Activated CD4-positive, alpha-beta T cell treated with anti-CD3 and anti-CD28 coated beads, Interleukin-2, Interleukin-4, amounts not matched to agents 100 ng/mL and 50 ng/mL, durations not matched to agents 16 hours and 8 hours (primary cell): ENCODE measurements around the gene ANKRD63.
A peak's percentile ranks its signal among the peaks of the same experiment; 100 is the strongest.

ENCODE experiments used
- DNase-seq: peaks from one replicate; pipeline ENCODE4 v3.0.0-alpha.2; 2020; ENCODE audit warnings: low spot score

The ANKRD63 gene

GRCh38 chr15:40295877-40296560 is 13.2 kb upstream of the ANKRD63 start:
- DNase-seq = no peak

GRCh38 chr15:40295297-40295696 is 12.4 kb upstream of the ANKRD63 start:
- DNase-seq = no peak

DNA sequence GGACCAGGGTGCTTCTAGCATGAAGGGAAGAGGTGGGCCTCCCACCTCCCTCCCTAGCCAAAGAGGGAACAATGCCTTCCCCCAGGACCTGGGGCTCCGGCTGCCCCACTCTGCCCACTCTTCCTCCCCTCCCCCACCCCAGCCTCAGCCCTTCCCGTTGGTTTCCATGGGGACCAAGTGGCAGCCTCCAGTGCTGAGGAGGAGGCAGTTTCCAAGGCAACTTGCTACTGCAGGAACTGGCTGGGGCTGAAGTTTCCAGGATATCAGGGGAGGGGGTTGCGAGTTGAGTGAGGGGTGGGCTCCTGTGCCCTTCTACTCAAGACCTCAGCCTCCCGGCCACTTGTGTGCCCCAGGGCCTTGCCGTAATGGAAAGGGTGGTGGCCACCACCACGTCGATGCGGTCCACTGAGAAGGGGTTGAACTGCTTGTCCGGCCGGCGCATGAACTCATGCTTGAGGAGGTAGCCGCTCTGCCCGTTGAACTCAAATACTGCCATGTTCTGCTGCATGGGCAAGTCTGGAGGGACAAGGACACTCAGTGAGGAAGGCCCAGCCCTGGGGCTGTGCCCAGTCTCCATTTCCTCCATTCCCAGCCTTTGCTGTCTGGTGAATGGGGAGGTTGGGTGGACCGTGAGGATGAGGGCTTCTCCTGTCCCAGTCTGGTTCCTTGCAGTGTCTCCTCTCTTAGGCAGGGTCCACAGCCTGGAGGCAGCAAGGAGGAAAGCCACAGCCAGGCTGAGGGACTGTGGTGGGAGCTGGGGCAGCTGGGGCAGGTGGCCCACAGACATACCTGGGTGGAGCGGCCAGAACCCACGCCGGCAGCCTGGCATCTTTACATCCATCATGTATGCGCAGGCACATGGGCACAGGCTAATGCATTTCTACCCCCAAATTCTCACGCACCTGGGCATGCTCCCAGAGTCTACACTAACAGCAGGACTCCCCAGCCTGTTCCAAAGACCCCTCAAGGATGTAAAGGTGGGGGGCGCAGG is 11.3 kb upstream of the ANKRD63 start:
- no peak for DNase-seq

GRCh38 chr15:40293006-40293405 is 10.1 kb upstream of the ANKRD63 start:
- no peak for DNase-seq

GRCh38 chr15:40292246-40292645 is 9.4 kb upstream of the ANKRD63 start:
- no peak for DNase-seq

DNA sequence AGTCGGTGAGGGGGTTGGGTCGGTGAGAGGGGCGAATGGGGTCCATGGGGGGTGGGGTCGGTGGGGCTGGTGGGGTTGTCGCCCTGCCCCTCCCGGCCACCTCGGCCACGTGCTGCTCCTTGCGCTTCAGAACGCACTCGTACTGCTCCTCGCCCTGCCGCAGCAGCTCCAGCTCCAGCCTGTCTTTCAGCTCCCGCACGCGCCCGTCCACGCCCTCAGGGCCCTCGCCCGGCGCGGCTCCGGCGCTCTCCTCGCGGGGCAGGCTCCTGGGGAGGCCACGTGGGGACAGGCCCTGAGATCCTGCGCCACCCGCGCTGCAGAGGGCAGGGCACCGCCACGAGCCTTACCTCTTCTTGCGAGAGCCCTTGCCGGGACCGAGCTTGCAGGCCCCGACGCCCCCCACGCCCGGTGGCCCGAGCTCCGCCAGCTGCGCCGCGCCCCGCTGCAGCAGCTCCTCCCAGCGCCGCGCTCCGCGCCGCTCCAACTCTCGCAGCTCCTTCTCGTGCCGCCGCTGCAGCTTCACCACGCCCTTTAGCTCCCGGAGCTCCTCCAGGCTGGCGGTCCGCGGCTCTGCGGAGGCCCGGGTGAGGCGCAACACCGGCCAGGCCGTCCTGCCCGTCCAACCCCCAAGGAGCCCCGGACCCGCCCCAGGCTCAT is 8.2 kb upstream of the ANKRD63 start:
- no peak for DNase-seq

GRCh38 chr15:40290545-40290917 is 7.7 kb upstream of the ANKRD63 start:
- no peak for DNase-seq

- no peak for DNase-seq
These were observed 6.4 kb upstream of the ANKRD63 start for GRCh38 chr15:40289140-40289775.

GRCh38 chr15:40287968-40288367 is 5.1 kb upstream of the ANKRD63 start:
- no peak for DNase-seq

DNA sequence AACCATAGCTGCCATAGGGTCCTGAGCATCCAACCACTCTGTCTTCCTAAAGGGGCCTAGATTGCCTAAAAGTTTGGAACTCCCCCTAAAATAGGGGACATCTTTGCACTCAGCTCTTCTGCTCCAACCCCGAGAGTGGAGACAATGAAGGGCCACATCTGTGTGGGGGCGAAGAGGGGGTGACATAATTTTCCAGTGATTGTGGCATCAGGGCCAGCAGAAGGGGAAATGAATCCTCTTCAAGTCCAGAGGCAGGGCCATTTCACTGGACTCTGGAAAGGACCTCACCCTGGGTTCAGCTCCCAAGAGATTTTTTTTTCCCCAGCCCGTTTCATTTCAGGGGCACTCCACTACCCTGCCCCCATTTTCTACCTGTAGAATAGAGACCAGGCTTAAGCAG is 4.6 kb upstream of the ANKRD63 start:
- no peak for DNase-seq

DNA sequence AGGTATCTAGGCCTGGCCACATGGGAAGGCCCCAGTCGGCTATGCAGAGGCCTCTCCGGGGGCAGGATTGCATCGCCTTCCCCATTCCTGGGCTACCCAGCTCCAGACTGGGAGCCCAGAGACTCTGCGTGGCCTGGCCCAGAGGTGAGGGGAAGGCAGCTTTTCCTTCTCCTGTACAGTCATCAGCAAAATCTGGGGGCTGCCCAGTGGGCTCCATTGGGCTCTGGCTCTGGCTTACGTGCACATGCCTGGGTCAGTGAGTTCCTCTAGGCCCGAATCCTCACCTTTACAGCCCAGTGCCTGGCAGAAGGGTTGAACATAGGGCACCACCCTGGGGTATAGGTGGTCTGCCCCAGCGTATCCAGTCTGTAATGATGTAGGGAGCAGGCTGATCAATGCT is 3.9 kb upstream of the ANKRD63 start:
- no peak for DNase-seq

GRCh38 chr15:40286061-40286532 is 3.2 kb upstream of the ANKRD63 start:
- DNase-seq = no peak

DNA sequence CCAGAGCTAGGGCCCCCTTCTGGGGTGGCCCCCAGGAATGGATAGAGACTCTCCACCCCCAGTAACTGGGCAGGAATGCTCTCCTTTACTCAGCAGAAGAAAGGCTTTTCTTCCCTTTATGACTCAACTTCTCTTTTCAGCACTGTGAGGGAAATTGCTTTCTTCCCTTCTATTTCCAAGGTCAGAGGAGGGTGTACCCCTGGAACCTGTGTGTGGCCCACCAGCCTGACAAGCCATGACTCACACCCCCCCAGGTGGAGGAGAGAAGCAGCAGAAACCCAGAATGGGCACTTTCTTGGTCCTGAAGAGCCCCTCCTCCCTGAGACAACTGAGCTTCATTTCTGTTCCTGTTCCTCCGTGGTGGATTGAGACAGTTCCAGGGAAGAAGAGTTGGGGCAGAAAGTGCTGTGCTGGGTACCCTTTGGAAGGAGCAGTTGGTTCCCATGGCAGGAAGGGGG is 2.7 kb upstream of the ANKRD63 start:
- no peak for DNase-seq

- no peak for DNase-seq
These were observed 2.3 kb upstream of the ANKRD63 start for GRCh38 chr15:40285151-40285550.

DNA sequence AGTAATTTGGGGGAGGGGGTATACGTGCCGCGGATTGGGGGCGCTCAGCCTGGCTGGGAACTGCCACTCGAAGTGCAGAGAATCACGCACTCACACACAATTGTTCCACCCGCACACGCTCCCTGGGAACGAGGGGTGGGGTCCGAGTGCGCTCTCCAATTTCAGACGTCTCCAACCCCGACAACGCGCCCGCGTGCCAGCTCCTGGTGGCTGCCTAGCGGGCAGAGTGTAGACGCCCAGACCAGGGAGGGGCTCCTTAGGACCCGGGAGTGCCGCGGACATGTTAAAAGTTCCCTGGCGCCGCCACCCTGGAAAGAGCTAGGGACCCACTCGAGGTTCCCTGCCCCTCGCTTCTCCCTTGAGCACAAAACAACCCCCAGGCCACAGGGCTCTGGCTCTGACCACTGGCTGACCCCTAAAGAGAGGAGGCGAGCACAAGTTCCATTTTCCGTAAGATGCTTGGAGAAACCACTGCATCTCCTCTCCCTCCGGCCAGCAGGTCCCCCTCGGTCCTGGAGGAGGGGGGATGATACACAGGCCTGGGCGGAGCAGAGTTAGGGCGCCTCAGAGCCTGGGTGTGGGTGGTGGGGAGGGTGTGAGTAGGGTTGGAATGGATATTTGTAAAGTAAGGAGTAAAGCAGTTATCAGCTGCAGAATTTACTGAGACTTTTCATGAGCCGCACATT is 894 bp upstream of the ANKRD63 start:
- DNase-seq = no peak

DNA sequence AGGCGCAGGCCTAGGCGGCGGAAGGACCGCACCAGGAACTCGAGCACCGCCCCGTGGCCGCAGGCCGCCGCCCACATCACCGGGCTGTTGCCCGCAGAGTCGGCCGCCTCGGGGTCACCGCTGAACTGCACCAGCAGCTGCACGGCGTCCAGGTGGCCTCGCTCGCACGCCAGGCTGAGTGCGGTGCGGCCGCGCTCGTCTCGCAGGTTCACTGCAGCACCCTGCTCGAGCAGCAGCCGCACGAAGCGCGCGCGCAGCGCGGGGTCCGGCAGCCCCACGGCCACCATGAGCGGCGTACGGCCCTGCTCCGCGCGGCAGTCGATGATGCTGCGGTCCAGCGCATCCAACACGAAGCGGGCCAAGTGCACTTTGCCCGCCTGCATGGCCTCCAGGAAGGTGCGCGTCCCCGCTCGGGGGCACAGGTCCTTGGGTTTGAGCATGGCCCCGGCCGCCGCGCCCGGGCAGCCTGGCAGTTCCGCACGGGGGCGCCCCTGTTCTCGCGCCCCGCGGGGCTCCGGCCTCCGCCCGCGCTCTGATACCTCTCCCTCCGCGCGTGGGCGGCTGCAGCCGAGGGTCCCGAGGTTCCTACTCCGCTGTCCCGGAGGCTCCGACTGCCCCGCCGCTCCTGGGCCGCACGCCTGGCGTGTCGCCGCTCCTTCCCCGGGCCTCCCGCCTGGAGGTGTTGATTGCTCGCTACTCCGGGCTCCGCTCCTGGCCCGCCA is 556 bp downstream of the ANKRD63 start:
- DNase-seq = peak; percentile 38

- no peak for DNase-seq
These were observed 1.1 kb downstream of the ANKRD63 start for GRCh38 chr15:40281801-40282146.

DNA sequence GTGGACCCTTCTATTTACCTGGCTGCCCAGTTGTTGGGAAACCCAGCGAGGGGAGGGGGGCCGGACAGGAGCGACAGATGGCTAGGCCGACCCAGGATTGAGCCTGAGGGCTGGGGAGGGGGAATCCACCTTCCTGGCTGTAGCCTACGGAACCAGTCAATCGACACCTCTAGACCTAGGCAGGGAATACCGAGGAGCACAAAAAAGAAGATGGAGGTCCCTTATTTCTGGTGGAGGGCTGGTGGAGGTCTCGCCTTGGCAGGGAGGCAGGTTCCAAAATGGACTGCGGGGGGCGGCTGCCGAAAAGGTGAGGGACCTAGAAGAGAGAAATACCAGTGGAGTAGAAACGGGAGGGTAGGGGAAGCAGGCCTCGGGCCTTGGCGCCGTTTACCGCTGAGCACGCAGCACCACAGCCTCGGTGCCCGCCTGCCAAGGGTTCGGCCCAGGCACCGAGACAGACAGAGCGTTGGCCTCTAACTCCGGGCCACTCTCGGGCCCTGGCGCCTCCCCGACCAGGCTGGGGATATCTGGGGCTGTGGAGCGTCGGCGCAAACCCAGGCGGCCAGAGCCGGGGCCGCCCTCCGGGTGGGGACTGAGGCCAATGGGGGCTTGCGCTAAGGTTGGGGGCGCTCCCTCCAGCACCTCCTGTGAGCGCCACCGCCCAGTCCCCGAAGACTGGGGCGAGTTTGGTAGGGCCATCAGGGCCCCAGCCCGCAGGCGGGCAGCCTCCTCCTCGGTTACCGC is 1.6 kb downstream of the ANKRD63 start:
- DNase-seq = no peak

GRCh38 chr15:40280260-40281056 is 2.4 kb downstream of the ANKRD63 start:
- DNase-seq = no peak
